ENCODE data around the gene USP33. TPM values are rescaled to one million over a fixed set of nuclear protein-coding genes. Genes with fewer than 3 reads are reported as not detected.
"Not testable (repeated sequence)": the region's sequence is repeated elsewhere in the genome, so short reads cannot be mapped to it uniquely, and the experiment has no call there.

USP33 gene
- total RNA-seq, 1 donor from 2014 or later = 87.1 TPM

- DNase-seq (ENCODE audit: low spot score) = no peak
- no peak for ATAC-seq
- intact Hi-C loops (cut with DNase I) = no loop called here
Observed at GRCh38 chr1:77744576-77744975, 15.1 kb downstream of the USP33 start.

DNA sequence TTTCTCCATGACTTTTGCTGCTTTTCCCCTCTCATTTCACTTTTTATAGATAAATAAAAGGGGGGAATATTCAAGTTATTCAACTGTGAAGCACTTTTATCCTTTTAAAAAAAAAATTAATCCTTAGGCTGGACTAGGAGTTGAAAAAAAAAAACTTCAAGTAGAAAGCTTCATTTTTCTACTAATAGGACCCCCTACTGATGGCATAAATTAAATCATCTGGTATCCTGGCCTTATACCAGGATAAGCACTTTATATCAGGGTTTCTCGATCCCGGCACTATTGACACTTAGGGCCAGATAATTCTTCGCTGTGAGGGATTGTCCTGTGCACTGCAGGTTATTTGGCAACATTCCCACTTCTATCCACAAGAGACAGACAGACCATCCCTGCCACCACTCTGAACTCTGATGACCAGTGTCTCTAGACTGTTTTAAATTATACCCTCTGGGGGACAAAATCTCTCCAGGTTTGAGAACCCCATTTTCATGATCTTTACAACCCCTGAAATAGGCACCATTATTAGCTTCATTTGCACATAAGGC is 17.6 kb downstream of the USP33 start:
- no peak for ATAC-seq
- no peak for DNase-seq (ENCODE audit: low spot score)
- intact Hi-C loops (cut with DNase I) = no loop called here

GRCh38 chr1:77741316-77741715 is 18.3 kb downstream of the USP33 start:
- DNase-seq (ENCODE audit: low spot score) = no peak
- no peak for ATAC-seq
- intact Hi-C loops (cut with DNase I) = no loop called here

DNA sequence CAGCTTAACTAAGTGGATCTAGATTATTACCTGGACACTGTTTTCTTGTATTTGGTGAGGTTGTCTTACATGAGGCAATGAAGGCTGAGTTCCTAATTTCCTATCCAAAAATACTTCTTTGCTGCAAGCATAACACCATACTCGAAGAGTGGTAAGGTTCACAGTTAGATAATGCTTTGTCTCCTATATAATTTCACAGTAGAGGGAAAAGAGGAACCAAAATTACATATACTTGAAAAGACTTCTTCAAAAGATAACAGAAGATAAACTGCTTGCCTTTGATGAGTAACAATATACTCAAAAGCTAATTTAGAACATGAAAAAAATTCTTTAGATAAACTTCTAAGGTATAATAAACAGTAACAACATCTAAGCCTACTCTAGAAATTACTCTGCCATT is 20.4 kb downstream of the USP33 start:
- DNase-seq (ENCODE audit: low spot score) (no peak), ATAC-seq (no peak)
- intact Hi-C loops (cut with DNase I) = no loop called here

GRCh38 chr1:77732090-77732489 is 27.6 kb downstream of the USP33 start:
- DNase-seq (ENCODE audit: low spot score) (no peak), ATAC-seq (no peak)
- intact Hi-C loops (cut with DNase I) = no loop called here

DNA sequence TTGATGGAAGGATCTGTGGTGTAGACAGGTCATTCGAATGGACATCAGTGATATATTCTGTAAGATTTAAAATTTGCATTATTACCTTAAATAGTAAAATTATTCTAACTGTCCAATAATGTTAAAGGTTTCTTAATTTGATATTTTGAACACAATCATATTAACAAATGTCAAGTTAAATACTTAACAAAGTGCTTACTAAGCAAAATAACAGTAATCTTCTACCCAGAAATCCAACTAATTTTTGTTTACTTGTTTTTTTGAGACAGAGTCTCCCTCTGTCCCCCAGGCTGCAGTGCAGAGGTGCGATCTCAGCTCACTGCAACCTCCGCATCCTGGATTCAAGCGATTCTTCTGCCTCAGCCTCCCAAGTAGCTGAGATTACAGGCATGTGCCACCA is 33.9 kb downstream of the USP33 start:
- intact Hi-C loops (cut with DNase I) = no loop called here
- ATAC-seq = no peak
- DNase-seq (ENCODE audit: low spot score) = no peak

DNA sequence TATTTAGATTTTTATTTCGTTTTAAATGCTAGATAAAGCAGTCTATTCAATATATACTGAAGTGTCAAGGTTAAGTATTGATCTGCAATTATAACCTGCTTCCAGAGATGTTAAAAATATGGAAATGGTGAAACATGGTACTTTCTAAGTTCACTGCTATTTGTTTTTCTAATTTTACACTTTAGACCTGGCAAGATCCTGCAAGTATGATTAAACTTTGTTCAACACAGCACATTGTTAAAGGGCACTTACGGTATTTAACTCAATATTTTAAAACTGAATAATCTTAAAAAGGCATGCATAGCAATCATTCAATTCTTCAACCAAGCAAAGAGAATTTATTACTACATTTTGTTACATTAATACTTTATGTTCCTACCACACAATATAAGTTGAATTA is 41.5 kb downstream of the USP33 start:
- ATAC-seq = no peak
- no peak for DNase-seq (ENCODE audit: low spot score)
- intact Hi-C loops (cut with DNase I) = no loop called here

- DNase-seq (ENCODE audit: low spot score) (no peak), ATAC-seq (no peak)
- intact Hi-C loops (cut with DNase I) = no loop called here
Observed at GRCh38 chr1:77716065-77716464, 43.6 kb downstream of the USP33 start.

GRCh38 chr1:77709727-77710126 is 49.9 kb downstream of the USP33 start:
- intact Hi-C loops (cut with DNase I) = no loop called here
- ATAC-seq (no peak), DNase-seq (ENCODE audit: low spot score) (no peak)

DNA sequence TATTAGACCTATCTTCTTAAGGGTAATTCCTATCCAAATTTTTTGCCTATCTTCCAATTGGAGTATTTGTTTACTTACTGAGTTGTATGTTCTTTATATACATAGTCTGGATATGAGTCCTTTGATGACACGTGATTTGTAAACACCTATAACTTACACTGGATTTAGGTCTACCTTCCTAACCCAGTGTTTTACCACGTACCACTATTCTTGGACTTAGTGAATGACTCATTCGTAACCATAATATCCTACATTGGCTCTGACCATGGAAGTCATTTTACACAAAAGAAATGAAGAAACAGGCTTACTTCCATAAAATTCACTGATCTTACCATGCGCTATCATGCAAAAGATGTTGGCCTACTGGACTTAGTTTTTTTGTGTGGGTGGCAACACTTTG is 53.3 kb downstream of the USP33 start:
- intact Hi-C loops (cut with DNase I) = no loop called here
- ATAC-seq = no peak
- no peak for DNase-seq (ENCODE audit: low spot score)

DNA sequence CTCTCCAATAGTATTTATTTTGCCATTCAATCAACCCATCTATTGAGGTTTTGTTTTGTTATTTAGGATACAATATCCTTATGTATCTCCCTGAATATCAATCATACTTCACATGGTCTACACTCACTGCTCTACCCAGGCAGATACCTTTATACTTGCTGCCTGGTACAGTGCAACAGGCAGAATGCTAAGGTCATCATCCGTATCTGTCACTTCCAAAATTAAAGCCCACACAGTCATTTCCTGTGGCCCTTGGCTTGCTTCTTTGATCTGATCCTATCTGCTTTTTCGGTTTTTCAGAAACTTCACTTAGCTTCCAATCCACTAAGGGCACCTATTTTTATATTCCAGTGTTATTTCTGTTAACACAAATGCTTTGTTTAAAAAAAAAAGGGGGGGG is 54.9 kb downstream of the USP33 start:
- intact Hi-C loops (cut with DNase I) = no loop called here
- DNase-seq (ENCODE audit: low spot score) (no peak), ATAC-seq (no peak)

- intact Hi-C loops (cut with DNase I); ATAC-seq; DNase-seq (ENCODE audit: low spot score): not testable (repeated sequence)
Observed at GRCh38 chr1:77699673-77700072, 60.0 kb downstream of the USP33 start.

- DNase-seq (ENCODE audit: low spot score) (no peak), ATAC-seq (no peak)
- intact Hi-C loops (cut with DNase I) = no loop called here
Observed at GRCh38 chr1:77697441-77697840, 62.2 kb downstream of the USP33 start.

DNA sequence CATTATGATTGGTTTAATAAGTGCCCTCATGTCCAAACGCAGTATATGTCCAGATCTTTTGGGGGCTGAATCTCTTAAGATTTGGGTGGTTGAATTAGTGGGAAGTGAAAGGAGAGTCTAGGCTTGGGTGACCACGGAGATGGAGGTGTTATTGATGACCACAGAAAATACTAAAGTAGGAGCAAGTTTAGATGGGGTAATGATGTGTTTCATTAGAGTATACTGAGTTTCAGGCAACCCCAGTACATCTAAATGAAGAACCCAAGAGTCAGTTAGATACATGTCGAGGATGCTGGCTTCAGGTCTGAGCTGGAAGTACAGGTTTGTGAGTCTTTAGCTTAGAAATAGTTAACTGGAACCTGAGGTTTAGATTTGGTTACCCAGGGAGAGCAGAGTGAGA is 70.7 kb downstream of the USP33 start:
- ATAC-seq (no peak), DNase-seq (ENCODE audit: low spot score) (no peak)
- intact Hi-C loops (cut with DNase I) = no loop called here

DNA sequence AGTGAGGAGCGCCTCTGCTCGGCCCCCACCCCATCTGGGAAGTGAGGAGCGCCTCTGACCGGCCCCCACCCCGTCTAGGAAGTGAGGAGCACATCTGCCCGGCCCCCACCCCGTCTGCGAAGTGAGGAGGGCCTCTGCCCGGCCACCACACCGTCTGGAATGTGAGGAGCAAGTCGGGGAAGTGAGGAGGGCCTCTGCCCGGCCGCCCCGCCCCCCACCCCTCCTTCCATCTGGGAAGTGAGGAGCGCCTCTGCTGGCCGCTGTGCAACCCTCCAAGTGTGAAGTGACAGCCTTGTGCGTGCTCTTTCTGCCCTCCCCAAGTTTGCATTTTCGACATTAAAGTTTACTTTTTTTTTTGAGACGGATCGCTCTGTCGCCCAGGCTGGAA is 72.1 kb downstream of the USP33 start:
- intact Hi-C loops (cut with DNase I) = no loop called here
- DNase-seq (ENCODE audit: low spot score) (no peak), ATAC-seq (no peak)

DNA sequence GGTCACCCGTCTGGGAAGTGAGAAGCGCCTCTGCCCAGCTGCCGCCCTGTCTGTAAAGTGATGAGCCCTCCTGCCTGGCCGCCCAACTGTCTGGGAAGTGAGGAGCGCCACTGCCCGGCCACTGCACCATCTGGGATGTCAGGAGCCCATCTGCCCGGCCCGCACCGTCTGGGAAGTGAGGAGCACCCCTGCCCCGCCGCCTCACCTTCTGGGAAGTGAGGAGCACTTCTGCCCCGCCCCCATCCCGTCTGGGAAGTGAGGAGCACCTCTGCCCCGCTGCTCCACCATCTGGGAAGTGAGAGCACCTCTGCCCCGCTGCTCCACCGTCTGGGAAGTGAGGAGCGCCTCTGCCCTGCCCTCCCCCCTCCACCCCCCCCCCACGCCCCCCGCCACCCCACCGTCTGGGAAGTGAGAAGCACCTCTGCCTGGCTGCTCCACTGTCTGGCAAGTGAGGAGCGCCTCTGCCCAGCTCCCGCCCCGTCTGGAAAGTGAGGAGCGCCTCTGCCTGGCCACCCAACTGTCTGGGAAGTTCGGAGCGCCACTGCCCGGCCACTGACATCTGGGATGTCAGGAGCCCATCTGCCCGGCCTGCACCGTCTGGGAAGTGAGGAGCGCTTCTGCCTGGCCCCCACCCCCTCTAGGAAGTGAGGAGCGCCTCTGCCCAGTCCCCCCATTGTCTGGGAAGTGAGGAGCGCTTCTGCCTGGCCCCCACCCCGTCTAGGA is 72.7 kb downstream of the USP33 start:
- DNase-seq (ENCODE audit: low spot score) = peak; percentile 62
- intact Hi-C loops (cut with DNase I) = no loop called here
- no peak for ATAC-seq

GRCh38 chr1:77683160-77684148 is 76.2 kb downstream of the USP33 start:
- DNase-seq (ENCODE audit: low spot score) = peak; percentile 95
- ATAC-seq = peak; percentile 86
- intact Hi-C loops (cut with DNase I) = no loop called here

GRCh38 chr1:77682460-77683159 is 77.0 kb downstream of the USP33 start, which contains the start of gene ZZZ3:
Gene ZZZ3, minus strand, starts transcription at chr1:77682658. Its CDS starts 49,304 bp downstream, at chr1:77633354.
- intact Hi-C loops (cut with DNase I) = no loop called here
- ATAC-seq (peak; percentile 94), DNase-seq (ENCODE audit: low spot score) (peak; percentile 97)

DNA sequence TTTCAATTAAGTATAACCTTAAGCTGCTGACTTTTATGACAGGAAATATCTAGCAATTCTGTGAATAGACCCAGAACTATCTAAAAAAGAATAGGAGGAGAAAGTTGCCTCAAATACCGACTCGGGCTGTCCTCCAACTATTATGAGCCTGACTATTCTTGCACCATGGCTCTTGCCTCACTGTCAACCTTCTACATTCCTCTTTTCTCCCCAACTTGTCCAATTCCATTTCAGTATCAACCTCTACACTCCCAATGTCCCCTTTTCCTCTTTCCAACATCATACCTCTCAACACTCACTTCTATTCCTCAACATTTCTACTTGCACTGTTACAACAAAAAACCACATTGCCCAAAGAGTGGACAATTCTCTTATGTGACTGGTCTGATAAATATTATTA is 79.5 kb downstream of the USP33 start:
- intact Hi-C loops (cut with DNase I) = no loop called here
- ATAC-seq = no peak
- DNase-seq (ENCODE audit: low spot score) = no peak

All from sciatic nerve (tissue), 2 donors.